SK-N-SH (cell line): ENCODE data around the gene TIMP2.

Experiments used
- CTCF ChIP-seq: fragments of 200-600 bp; sonication (generic); IDR thresholded peaks from 2 replicates; pipeline ENCODE4 v1.6.1; 2017; ENCODE audit warnings: antibody characterized with exemption, mild to moderate bottlenecking, moderate library complexity
- FOXM1 ChIP-seq: IDR thresholded peaks from 2 replicates; pipeline ENCODE4 v1.4.0; 2012; ENCODE audit warnings: low read depth, mild to moderate bottlenecking
- POLR2AphosphoS5 ChIP-seq: IDR thresholded peaks from 2 replicates; pipeline ENCODE4 v1.6.1; 2012; ENCODE audit warnings: low read depth, low read length
- SMC3 ChIP-seq: IDR thresholded peaks from 2 replicates; pipeline ENCODE4 v1.6.1; 2012; ENCODE audit warnings: low read depth, low read length, improper control_type of control experiment
- TAF1 ChIP-seq: IDR thresholded peaks from 2 replicates; pipeline ENCODE4 v1.6.1; 2012; ENCODE audit warnings: low read depth, mild to moderate bottlenecking, low read length, moderate library complexity, borderline replicate concordance

GRCh38 chr17:78898947-78899346, 26.2 kb downstream of the TIMP2 start:
- no peak for TF ChIP-seq CTCF
- no peak for TF ChIP-seq FOXM1
- TF ChIP-seq TAF1, result no peak
- TF ChIP-seq SMC3, result 0 out of 2 replicates have a peak, but pooled peaks have one; percentile 18
- no peak for TF ChIP-seq POLR2AphosphoS5
